ENCODE measurements around the gene PEAK1.
"Not testable (repeated sequence)": the region's sequence is repeated elsewhere in the genome, so short reads cannot be mapped to it uniquely, and the experiment has no call there.

Gene PEAK1

GRCh38 chr15:77201665-77202064 lies 218.2 kb downstream of the PEAK1 start:
- no peak for DNase-seq (ENCODE audit: low read depth, low spot score)
- H3K4me3 ChIP-seq (ENCODE audit: low read length) = no peak overlapping the region

DNA sequence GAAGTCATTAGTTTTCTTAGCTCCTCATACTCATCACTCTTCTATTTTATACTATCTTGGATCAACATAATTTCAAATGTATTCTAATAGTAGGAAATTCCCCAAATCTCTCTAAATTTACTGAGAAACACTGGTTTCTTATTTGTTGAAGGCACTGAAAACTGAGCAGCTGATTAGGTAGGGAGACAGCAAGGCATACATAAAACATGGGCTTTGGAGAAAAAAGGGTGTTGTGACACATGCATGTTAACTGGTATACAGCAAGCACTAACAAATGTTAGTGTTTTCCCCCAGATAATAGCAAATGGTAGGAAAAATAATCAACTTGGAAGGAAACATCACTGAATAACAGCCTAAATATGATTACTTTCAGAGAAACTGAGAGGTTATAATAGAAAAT lies 223.5 kb downstream of the PEAK1 start:
- no peak for DNase-seq (ENCODE audit: low read depth, low spot score)
- no peak overlapping the region for H3K4me3 ChIP-seq (ENCODE audit: low read length)

- no peak overlapping the region for H3K4me3 ChIP-seq (ENCODE audit: low read length)
- DNase-seq (ENCODE audit: low read depth, low spot score) = no peak
Observed at GRCh38 chr15:77195586-77195985, 224.3 kb downstream of the PEAK1 start.

DNA sequence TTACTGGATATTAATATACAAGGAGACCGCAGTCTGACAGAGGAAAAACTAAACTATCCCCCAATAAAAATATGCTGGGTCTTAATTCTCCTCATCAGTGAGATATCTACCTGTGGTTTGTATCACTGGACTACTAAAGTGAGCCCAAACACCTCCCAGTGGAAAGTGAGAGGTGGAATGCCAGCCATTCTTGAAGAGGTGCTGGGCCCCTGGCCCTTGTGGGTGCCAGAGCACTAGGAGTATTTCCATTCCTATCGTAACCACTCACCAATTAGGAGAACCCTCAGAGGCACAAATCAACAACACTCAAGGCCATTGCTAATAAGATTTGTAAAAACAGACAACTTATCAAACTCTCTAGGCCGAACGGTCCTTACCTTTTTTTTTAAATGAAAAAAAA lies 227.5 kb downstream of the PEAK1 start:
- no peak for DNase-seq (ENCODE audit: low read depth, low spot score)
- no peak overlapping the region for H3K4me3 ChIP-seq (ENCODE audit: low read length)

- H3K4me3 ChIP-seq (ENCODE audit: low read length) = no peak overlapping the region
- no peak for DNase-seq (ENCODE audit: low read depth, low spot score)
Observed at GRCh38 chr15:77191230-77191834, 228.6 kb downstream of the PEAK1 start.

DNA sequence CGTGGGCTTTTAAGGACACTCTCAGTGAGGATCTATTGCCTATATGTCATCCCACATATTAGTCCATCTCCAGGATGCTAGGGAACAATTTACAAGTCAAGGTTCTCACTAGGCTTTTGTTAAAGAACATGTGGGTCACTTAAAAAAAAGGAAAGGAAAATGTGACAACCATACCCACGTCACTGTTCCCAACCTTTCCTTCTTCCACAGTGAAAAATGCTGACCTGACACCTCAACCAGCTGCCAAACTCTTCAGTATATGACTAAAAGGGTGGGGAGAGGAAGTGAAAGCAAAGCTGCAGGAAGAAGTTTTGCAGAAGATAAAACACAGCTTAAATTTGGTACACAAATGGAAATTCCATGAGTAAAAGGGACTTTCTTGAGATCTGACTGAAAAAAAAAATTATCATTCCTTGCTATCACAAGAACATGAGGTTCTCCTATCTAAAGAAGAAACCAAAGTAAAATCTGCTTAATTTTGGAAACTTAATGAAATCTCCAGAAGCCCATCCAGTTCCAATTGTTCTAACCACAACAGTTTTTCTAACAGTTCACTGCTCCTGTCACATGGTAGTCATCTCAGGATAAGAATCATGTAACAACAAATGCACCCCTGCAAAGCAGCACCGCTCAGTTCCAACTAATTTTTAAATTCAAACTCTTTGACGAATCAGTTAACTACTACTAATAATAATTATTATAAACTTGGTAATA lies 232.0 kb downstream of the PEAK1 start:
- no peak for DNase-seq (ENCODE audit: low read depth, low spot score)
- H3K4me3 ChIP-seq (ENCODE audit: low read length) = no peak overlapping the region

DNA sequence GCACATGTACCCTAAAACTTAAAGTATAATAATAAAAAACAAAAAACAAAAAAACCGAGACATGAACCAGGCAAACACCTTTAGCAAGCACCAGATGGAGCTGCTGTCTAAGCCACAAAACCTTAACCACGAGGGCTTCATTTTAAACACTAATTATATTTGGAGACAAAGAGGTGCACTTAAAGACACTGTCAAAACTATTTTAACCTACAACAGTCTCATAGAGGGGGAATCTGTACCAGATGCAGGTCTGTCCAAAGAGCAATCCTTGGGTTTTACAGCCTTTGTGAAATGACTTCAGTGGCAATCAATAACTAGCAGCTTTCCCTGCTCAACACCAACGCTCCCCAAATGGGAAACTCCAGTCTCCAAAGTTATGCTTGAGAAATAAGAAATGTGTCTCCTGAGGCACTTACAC lies 233.3 kb downstream of the PEAK1 start:
- no peak overlapping the region for H3K4me3 ChIP-seq (ENCODE audit: low read length)
- peak; percentile 64 for DNase-seq (ENCODE audit: low read depth, low spot score)

DNA sequence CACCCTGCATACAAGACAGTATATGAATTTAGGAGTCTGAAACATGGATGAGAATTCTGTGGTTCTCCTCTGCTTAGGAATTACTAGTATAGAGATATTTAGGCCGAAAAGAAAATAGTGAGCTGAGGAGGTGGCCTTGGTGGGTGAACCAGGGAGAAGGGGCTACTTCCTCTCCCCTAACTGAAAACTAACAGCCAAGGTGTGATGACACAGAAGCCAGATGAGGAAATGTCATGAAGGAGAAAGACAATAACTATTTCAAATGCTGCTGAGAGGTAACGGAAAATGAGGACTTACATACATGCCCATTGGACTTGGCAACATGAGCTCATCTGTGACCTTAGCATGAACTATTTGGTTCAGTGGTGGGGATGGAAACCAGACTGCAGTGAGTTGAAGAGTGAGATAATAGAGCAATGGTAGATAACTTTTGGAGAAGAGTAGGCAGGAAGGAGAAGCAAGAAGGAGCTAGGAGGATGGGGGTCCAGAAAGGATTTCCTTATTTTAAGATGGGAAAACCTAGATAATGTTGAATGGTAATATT lies 234.6 kb downstream of the PEAK1 start:
- DNase-seq (ENCODE audit: low read depth, low spot score) = no peak
- H3K4me3 ChIP-seq (ENCODE audit: low read length) = no peak overlapping the region

- not testable (repeated sequence) for H3K4me3 ChIP-seq (ENCODE audit: low read length); DNase-seq (ENCODE audit: low read depth, low spot score)
Observed at GRCh38 chr15:77184352-77184751, 235.6 kb downstream of the PEAK1 start.

DNA sequence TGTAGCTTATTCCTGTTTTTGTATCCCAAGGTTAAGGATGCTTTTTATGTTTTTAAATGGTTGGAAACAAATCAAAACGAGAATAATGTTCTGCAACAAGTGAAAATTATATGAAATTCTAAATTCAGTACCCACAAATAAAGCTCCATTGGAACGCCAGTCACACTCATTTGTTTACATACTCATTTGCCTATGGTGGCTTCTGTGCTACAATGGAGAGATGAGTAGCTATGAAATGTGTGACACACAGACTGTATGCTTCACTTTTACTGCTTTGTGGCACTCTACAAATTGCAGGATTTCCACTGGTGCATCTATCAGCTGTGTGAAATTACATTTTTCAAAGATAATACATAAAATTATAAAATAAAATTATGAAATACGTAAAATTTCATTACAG lies 236.8 kb downstream of the PEAK1 start:
- DNase-seq (ENCODE audit: low read depth, low spot score) = no peak

DNA sequence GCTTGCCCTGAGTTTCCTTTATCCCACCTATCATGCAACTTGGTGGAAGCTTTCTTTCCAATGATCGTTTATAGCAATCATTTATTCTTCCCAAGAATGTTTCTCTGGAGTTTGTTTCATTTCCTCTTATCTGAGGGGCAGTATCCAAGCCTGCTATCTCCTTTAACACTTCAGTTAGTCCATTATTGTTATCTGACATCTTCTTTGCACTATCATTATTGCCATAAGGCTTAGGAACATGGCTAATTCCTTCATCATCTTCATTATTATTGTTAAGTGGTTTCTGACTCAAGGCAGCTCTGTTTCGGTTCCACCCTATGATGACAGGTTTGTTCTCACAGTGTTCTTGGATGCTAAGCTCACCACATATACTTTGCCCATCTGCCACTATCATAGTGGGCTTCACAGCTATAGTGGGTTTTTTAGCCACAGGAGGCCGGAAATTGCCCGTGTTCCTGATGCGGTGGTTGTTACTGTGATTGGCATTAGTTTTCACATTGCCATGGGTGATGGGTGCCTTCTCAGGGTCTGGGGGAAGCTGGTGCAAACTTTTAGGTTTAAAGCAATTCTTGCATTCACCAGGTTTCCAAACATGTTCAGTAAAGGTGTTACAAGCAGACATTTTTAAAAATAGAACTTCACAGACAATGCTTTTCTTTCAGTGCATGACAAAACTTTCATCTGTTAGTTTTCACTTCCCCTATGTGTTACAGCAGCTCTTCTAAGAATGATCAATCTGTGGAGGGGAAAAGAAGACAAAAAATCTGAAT lies 238.4 kb downstream of the PEAK1 start:
- peak; percentile 68 for DNase-seq (ENCODE audit: low read depth, low spot score)
- H3K4me3 ChIP-seq (ENCODE audit: low read length) = no peak overlapping the region

More for the DNA sequence above, 236.8 kb downstream of the PEAK1 start:
- no peak overlapping the region for H3K4me3 ChIP-seq (ENCODE audit: low read length)

- H3K4me3 ChIP-seq (ENCODE audit: low read length) = no peak overlapping the region
- DNase-seq (ENCODE audit: low read depth, low spot score) = no peak
Observed at GRCh38 chr15:77180757-77181156, 239.1 kb downstream of the PEAK1 start.

DNA sequence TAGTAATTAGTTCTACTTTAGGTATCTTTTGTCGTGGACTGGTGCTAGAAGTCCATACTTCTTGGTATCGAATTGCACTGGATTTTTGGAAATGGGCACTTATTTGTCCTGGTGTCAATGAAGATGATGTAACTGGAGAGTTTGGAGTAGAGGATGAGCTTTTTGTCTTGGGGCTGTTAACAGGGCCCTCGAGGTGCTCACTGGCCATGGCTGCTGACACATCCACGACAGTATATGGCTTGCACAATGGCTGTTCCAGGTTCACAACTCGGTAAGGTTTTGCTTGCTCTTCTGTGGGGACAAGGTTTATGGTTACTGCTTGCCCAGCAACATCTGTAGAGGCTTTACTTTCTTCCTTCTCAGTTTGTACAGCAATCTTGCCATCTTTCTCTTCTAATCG lies 239.6 kb downstream of the PEAK1 start:
- DNase-seq (ENCODE audit: low read depth, low spot score) = no peak
- no peak overlapping the region for H3K4me3 ChIP-seq (ENCODE audit: low read length)

DNA sequence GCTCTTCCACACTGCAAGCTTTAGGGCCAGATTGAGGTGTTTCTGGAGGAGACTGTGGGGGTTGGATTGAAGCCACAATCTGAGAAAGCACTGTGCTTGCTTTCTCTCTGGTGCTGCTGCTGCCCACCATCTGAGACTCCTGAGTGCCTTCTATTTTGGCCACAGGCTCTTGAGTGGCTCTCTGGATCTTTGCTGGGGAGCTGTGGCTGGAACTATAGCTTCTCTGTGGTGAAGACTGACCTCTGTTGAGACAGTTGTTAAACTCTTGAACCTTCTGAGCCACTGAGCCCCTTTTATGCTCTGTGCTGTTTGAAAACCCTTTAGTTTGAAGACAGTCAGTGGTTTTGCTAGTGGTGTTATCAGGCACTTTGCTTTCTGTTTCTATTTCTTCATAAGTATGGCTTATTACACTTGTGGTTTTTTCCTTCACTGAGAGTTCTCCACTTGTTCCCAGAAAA lies 240.3 kb downstream of the PEAK1 start:
- peak; percentile 81 for DNase-seq (ENCODE audit: low read depth, low spot score)
- no peak overlapping the region for H3K4me3 ChIP-seq (ENCODE audit: low read length)

GRCh38 chr15:77178411-77178810 lies 241.5 kb downstream of the PEAK1 start:
- DNase-seq (ENCODE audit: low read depth, low spot score) = no peak
- H3K4me3 ChIP-seq (ENCODE audit: low read length) = no peak overlapping the region

- not testable (repeated sequence) for DNase-seq (ENCODE audit: low read depth, low spot score)
Observed at GRCh38 chr15:77176148-77176547, 243.8 kb downstream of the PEAK1 start.

DNA sequence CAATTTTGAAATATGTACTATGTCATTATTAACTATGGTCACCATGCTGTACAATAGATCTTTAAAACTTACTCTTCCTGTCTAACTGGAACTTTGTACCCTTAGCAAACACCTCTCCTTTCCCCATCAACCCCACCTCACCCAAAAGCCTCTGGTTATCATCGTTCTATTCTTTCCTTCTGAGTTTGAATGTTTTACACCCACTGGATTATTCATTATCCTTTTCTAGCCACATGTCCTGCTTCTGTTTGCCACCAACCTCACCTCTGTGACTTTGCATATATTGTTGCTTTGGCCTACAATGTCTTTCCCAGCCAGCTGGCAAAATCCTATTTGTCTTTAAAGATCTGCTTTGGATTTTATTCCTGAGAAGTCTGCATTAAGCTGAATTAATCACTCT lies 246.4 kb downstream of the PEAK1 start:
- H3K4me3 ChIP-seq (ENCODE audit: low read length) = no peak overlapping the region
- DNase-seq (ENCODE audit: low read depth, low spot score) = no peak

More at GRCh38 chr15:77176148-77176547, 243.8 kb downstream of the PEAK1 start:
- H3K4me3 ChIP-seq (ENCODE audit: low read length) = not testable (repeated sequence)

GRCh38 chr15:77171221-77171967 lies 248.5 kb downstream of the PEAK1 start:
- H3K4me3 ChIP-seq (ENCODE audit: low read length) = no peak overlapping the region
- no peak for DNase-seq (ENCODE audit: low read depth, low spot score)

- no peak overlapping the region for H3K4me3 ChIP-seq (ENCODE audit: low read length)
- no peak for DNase-seq (ENCODE audit: low read depth, low spot score)
Observed at GRCh38 chr15:77168616-77169015, 251.3 kb downstream of the PEAK1 start.

Measured in Jurkat, Clone E6-1 (cell line).